A673 (cell line): ENCODE measurements around the gene CORO6. TPM values are rescaled to one million over a fixed set of nuclear protein-coding genes. Genes with fewer than 3 reads are reported as not detected.

Source experiments
- BruUV-seq: library from RNA; stranded (reverse); fragments of 400-500 nt; replicated peaks from 2 replicates; lab custom pipeline; 2021; lab: Mats Ljungman, UMichigan
- CTCF ChIA-PET: fragments of 300-600 bp; sonication (Branson Sonifier 250); formaldehyde crosslinking; loops from one replicate; lab custom pipeline; 2022; ENCODE audit warnings: antibody characterized with exemption; lab: Charles Lee
- POLR2A ChIA-PET: fragments of 300-600 bp; sonication (Branson Sonifier 250); formaldehyde crosslinking; loops from one replicate; lab custom pipeline; 2022; ENCODE audit warnings: antibody characterized with exemption; ENCODE audit not compliant: low non-redundant PET; lab: Charles Lee
- DNase-seq: peaks from one replicate; pipeline ENCODE4 v3.0.0-alpha.2; 2015; ENCODE audit warnings: low spot score
- H3K27ac ChIP-seq: fragments of 200-600 bp; sonication (generic); 2 replicates; pipeline ENCODE4 v1.5.1; 2016; ENCODE audit warnings: mixed run types, low read depth, mild to moderate bottlenecking, mixed read lengths, antibody characterized with exemption, low read length; ENCODE audit not compliant: poor library complexity, severe bottlenecking
- H3K27me3 ChIP-seq: fragments of 200-600 bp; sonication (generic); replicated peaks from 2 replicates; pipeline ENCODE4 v1.6.1; 2017; ENCODE audit warnings: mixed run types, low read depth, mild to moderate bottlenecking, mixed read lengths, antibody characterized with exemption, low read length; ENCODE audit not compliant: insufficient read depth, poor library complexity
- H3K36me3 ChIP-seq: fragments of 200-600 bp; sonication (generic); 2 replicates; pipeline ENCODE4 v1.6.1; 2016; ENCODE audit warnings: mixed run types, mild to moderate bottlenecking, mixed read lengths, antibody characterized with exemption, low read length; ENCODE audit not compliant: insufficient read depth, poor library complexity, severe bottlenecking
- H3K4me1 ChIP-seq: fragments of 200-600 bp; sonication (generic); 2 replicates; pipeline ENCODE4 v1.6.1; 2017; ENCODE audit warnings: mixed run types, mild to moderate bottlenecking, mixed read lengths, antibody characterized with exemption, low read length; ENCODE audit not compliant: insufficient read depth, poor library complexity, severe bottlenecking
- H3K4me3 ChIP-seq: fragments of 200-600 bp; sonication (generic); 2 replicates; pipeline ENCODE4 v1.5.1; 2016; ENCODE audit warnings: low read depth, mixed run types, mild to moderate bottlenecking, mixed read lengths, low read length; ENCODE audit not compliant: poor library complexity, severe bottlenecking
- H3K9me3 ChIP-seq: fragments of 200-600 bp; sonication (generic); 2 replicates; pipeline ENCODE4 v1.6.1; 2016; ENCODE audit warnings: mixed run types, low read depth, mild to moderate bottlenecking, mixed read lengths, antibody characterized with exemption, low read length; ENCODE audit not compliant: poor library complexity, severe bottlenecking
- EZH2 ChIP-seq: fragments of 200-600 bp; sonication (generic); IDR thresholded peaks from 2 replicates; pipeline ENCODE4 v1.6.1; 2017; ENCODE audit warnings: borderline replicate concordance, low read depth, mild to moderate bottlenecking, mixed read lengths, antibody characterized with exemption, low read length; ENCODE audit not compliant: poor library complexity, severe bottlenecking
- intact Hi-C: fragments of 100-400 bp; cut with micrococcal nuclease; formaldehyde crosslinking; loops from one replicate; pipeline ENCODE4 v1.10.0; 2022; ENCODE audit not compliant: unreplicated experiment
- total RNA-seq: library from RNA; stranded (reverse); gene quantifications from 2 replicates; pipeline ENCODE4 v1.2.3, GENCODE V29; 2021
- TF ChIP-seq, protein P1 (sequence below): fragments of 300-800, 200-600 bp; sonication (generic); conservative IDR thresholded peaks from 2 replicates; pipeline ENCODE4 v1.5.1; 2017; ENCODE audit warnings: low read depth, mild to moderate bottlenecking, antibody characterized with exemption, low read length, moderate library complexity, mixed read lengths

Gene CORO6
- total RNA-seq, 1 experiment from 2014 or later, result 19.7 TPM

DNA sequence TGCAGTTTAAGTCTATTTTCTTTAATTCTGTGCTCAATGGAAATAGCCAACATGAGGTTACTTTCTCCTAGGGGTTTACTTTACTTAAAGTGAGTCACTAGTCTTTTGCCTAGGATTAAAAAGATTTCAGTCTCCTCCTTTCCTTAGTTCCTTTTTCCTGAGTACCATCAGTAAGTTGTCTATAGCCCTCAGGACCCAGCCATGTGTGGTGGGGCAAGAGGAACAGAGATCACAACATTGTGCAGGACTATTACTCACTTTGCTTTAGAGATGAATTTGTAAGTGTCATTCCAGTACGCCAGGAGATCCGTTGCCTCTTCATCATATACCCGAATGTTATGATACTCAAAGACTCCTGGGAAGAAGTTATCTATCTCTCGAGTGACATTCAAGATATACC, 27.7 kb upstream of the CORO6 start:
- BruUV-seq, result no TSS peak
- ChIA-PET POLR2A (no interaction called here), CTCF (no interaction called here)
- no peak overlapping the region for H3K27ac ChIP-seq
- intact Hi-C loops, result no loop called here
- H3K4me3 ChIP-seq, result no peak overlapping the region
- no peak for DNase-seq
- H3K4me1 ChIP-seq, result peaks cover 28% of the 10 kb centered on the region
- H3K27me3 ChIP-seq, result no peaks in the 10 kb centered on the region
- H3K9me3 ChIP-seq, result no peaks in the 10 kb centered on the region
- TF ChIP-seq EZH2, result no peak
- peaks cover 11% of the 10 kb centered on the region for H3K36me3 ChIP-seq

DNA sequence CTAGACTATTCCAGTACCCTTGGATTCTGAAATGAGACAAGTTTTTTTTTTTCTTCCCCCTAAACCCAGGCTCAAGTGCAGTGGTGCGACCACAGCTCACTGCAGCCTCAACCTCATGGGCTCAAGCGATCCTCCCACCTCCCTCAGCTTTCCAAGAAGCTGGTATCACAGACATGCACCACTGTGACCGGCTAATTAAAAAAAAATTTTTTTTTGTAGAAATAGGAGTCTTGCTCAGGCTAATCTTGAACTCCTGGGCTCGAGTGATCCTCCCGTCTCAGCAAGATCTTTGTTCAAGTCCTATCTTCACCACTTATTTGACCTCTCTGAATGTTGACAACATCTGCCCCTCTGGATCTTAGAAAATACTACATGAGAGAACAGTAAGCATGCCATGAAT, 26.6 kb upstream of the CORO6 start:
- Histone ChIP-seq H3K27ac (peak overlapping the region; percentile 7), H3K27me3 (no peaks in the 10 kb centered on the region), H3K4me3 (no peak overlapping the region), H3K9me3 (no peaks in the 10 kb centered on the region), H3K4me1 (peaks cover 28% of the 10 kb centered on the region), H3K36me3 (peaks cover 12% of the 10 kb centered on the region)
- BruUV-seq, result no TSS peak
- no peak for TF ChIP-seq EZH2
- TF ChIP-seq, protein P1, sequence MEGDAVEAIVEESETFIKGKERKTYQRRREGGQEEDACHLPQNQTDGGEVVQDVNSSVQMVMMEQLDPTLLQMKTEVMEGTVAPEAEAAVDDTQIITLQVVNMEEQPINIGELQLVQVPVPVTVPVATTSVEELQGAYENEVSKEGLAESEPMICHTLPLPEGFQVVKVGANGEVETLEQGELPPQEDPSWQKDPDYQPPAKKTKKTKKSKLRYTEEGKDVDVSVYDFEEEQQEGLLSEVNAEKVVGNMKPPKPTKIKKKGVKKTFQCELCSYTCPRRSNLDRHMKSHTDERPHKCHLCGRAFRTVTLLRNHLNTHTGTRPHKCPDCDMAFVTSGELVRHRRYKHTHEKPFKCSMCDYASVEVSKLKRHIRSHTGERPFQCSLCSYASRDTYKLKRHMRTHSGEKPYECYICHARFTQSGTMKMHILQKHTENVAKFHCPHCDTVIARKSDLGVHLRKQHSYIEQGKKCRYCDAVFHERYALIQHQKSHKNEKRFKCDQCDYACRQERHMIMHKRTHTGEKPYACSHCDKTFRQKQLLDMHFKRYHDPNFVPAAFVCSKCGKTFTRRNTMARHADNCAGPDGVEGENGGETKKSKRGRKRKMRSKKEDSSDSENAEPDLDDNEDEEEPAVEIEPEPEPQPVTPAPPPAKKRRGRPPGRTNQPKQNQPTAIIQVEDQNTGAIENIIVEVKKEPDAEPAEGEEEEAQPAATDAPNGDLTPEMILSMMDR, result no peak
- CTCF ChIA-PET, result no interaction called here
- no peak for DNase-seq
- intact Hi-C loops, result no loop called here
- POLR2A ChIA-PET, result no interaction called here

DNA sequence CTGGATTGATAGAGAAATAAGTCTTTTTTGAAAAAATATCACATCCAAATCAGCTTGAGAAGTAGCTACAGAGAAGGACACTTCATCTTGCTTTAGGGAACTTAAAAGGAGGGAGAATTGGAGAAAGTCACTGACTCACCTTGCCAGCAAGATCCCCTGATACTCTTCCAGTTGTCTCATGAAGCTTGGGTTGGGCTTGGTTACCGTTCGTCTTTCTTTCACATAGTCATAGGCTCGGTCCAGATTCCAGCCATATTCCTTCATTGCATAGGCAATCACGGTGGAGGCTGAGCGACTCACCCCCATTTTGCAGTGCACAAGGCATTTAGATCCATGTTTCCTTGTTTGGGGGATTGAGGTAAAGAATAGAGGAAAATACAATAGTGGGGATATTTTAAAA, 25.3 kb upstream of the CORO6 start:
- Histone ChIP-seq H3K4me1 (peaks cover 35% of the 10 kb centered on the region), H3K36me3 (peaks cover 11% of the 10 kb centered on the region), H3K4me3 (no peak overlapping the region), H3K27me3 (no peaks in the 10 kb centered on the region), H3K9me3 (no peaks in the 10 kb centered on the region), H3K27ac (no peak overlapping the region)
- ChIA-PET CTCF (no interaction called here), POLR2A (no interaction called here)
- TF ChIP-seq EZH2, result no peak
- TF ChIP-seq, protein P1, result no peak
- DNase-seq, result no peak
- intact Hi-C loops, result no loop called here
- BruUV-seq, result no TSS peak

DNA sequence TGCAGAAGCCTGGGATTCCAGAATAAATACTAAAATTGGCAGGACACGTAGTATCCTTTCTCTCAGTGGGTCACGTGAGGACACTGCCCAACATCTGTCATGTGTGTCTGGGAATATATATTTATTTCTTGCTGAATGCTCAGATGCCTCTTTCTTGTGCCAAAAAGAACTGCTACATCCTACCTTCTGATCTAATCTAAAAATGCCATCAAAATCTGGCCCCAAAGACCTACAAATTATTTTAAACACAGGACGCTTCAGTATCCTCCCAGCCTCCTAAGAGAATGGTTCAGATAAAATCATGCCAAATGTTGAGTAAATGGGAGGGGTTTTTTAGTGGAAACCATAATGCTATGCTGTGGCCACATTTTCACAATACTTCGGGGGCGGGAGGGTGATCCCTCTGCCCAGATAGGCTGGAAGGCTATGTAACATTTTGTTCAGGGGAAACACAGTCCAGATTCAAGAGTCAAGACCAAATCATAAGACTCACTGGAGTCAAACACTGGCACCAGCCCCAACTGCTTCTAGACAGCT, 22.9 kb upstream of the CORO6 start:
- H3K36me3 ChIP-seq, result peaks cover 11% of the 10 kb centered on the region
- H3K4me3 ChIP-seq, result no peak overlapping the region
- ChIA-PET POLR2A (no interaction called here), CTCF (no interaction called here)
- intact Hi-C loops, result no loop called here
- no peak for DNase-seq
- H3K27ac ChIP-seq, result peak overlapping the region; percentile 22
- H3K9me3 ChIP-seq, result no peaks in the 10 kb centered on the region
- H3K27me3 ChIP-seq, result no peaks in the 10 kb centered on the region
- BruUV-seq, result no TSS peak
- peaks cover 59% of the 10 kb centered on the region for H3K4me1 ChIP-seq
- TF ChIP-seq, protein P1, result no peak
- no peak for TF ChIP-seq EZH2
